TTC549 (cell line): Measurements from ENCODE around the gene PIMREG.

Experiments
- FAIRE-seq: peaks from 2 replicates; lab custom pipeline; 2012; peaks lifted over from hg19 to GRCh38; lab: Jason Lieb, UNC

PIMREG gene

GRCh38 chr17:6443692-6444570 is at the start of gene PIMREG:
TSS of gene PIMREG (plus strand) at chr17:6444455. CDS start at chr17:6445111, 656 bp downstream.
- peak; percentile 72 for FAIRE-seq

GRCh38 chr17:6398955-6399354 is 45.3 kb upstream of the PIMREG start:
- FAIRE-seq = no peak

- no peak for FAIRE-seq
These were observed 42.0 kb upstream of the PIMREG start for GRCh38 chr17:6402258-6402657.

GRCh38 chr17:6408276-6408675 is 36.0 kb upstream of the PIMREG start:
- no peak for FAIRE-seq

- FAIRE-seq = no peak
These were observed 35.5 kb upstream of the PIMREG start for GRCh38 chr17:6408735-6409134.

GRCh38 chr17:6413065-6413464 is 31.2 kb upstream of the PIMREG start:
- peak; percentile 20 for FAIRE-seq

- FAIRE-seq = no peak
These were observed 28.6 kb upstream of the PIMREG start for GRCh38 chr17:6415616-6416015.

- no peak for FAIRE-seq
These were observed 24.0 kb upstream of the PIMREG start for GRCh38 chr17:6420173-6420641.

GRCh38 chr17:6421700-6422604 is 22.3 kb upstream of the PIMREG start:
- peak; percentile 11 for FAIRE-seq

- FAIRE-seq = no peak
These were observed 21.5 kb upstream of the PIMREG start for GRCh38 chr17:6422654-6423241.

- FAIRE-seq = no peak
These were observed 20.3 kb upstream of the PIMREG start for GRCh38 chr17:6423931-6424330.

GRCh38 chr17:6425407-6425806 is 18.8 kb upstream of the PIMREG start:
- FAIRE-seq = no peak

- FAIRE-seq = no peak
These were observed 17.7 kb upstream of the PIMREG start for GRCh38 chr17:6426356-6427101.

- no peak for FAIRE-seq
These were observed 16.9 kb upstream of the PIMREG start for GRCh38 chr17:6427279-6427781.

- no peak for FAIRE-seq
These were observed 15.9 kb upstream of the PIMREG start for GRCh38 chr17:6428207-6428965.

GRCh38 chr17:6429266-6429665 is 15.0 kb upstream of the PIMREG start:
- no peak for FAIRE-seq

- no peak for FAIRE-seq
These were observed 13.5 kb upstream of the PIMREG start for GRCh38 chr17:6430769-6431168.

- no peak for FAIRE-seq
These were observed 9.2 kb upstream of the PIMREG start, which contains the start of gene AIPL1 for GRCh38 chr17:6435051-6435450. TSS of gene AIPL1 (minus strand) at chr17:6435121. CDS start at chr17:6435104, 17 bp downstream.

GRCh38 chr17:6435968-6436367 is 8.3 kb upstream of the PIMREG start:
- no peak for FAIRE-seq

- FAIRE-seq = no peak
These were observed 6.8 kb upstream of the PIMREG start for GRCh38 chr17:6437466-6437865.

GRCh38 chr17:6437956-6438355 is 6.3 kb upstream of the PIMREG start:
- no peak for FAIRE-seq
